Common myeloid progenitor, CD34-positive (primary cell): Measurements from ENCODE around the gene PCK1.

Source experiments
- CTCF ChIA-PET: fragments of 350-600 bp; sonication (Branson Sonifier 250); formaldehyde crosslinking; loops from one replicate; lab custom pipeline; 2021; ENCODE audit warnings: antibody characterized with exemption; lab: Charles Lee
- POLR2A ChIA-PET: fragments of 350-600 bp; sonication (Branson Sonifier 250); formaldehyde crosslinking; loops from one replicate; lab custom pipeline; 2021; ENCODE audit warnings: antibody characterized with exemption; lab: Charles Lee
- DNase-seq, 3 donors: peaks; one replicate each; pipeline versions ENCODE4 v3.0.0 to v3.0.0-alpha.2; 2013
- H3K27ac ChIP-seq, 2 experiments: 1 replicate in 1 of 2; 2 replicates in 1 of 2; pipeline ENCODE4 v1.7.0; 2013; ENCODE audit warnings: inconsistent platforms in 2 of 2, low read length in 2 of 2, mild to moderate bottlenecking in 2 of 2, low read depth in 1 of 2, moderate library complexity in 1 of 2; ENCODE audit not compliant: severe bottlenecking in 2 of 2, insufficient read depth in 1 of 2, poor library complexity in 1 of 2
- H3K27me3 ChIP-seq, 5 experiments: replicated peaks in 2 of 5; 1 replicate in 3 of 5; 2 replicates in 2 of 5; pipeline versions ENCODE4 v1.6.1 to v1.7.0; 2013; ENCODE audit warnings: low read length in 4 of 5, mild to moderate bottlenecking in 2 of 5, moderate library complexity in 2 of 5, inconsistent platforms in 1 of 5; ENCODE audit not compliant: insufficient read depth in 5 of 5, control insufficient read depth in 4 of 5
- H3K36me3 ChIP-seq, 4 experiments: 1 replicate in 2 of 4; 2 replicates in 2 of 4; pipeline versions ENCODE4 v1.6.1 to v1.7.0; 2013; ENCODE audit warnings: low read length in 3 of 4, control low read depth in 1 of 4, mild to moderate bottlenecking in 1 of 4; ENCODE audit not compliant: control insufficient read depth in 4 of 4, insufficient read depth in 4 of 4
- H3K4me1 ChIP-seq, 4 experiments: 1 replicate in 3 of 4; 2 replicates in 1 of 4; pipeline versions ENCODE4 v1.6.1 to v1.7.1; 2013; ENCODE audit warnings: low read length in 3 of 4, mild to moderate bottlenecking in 3 of 4, control low read depth in 1 of 4, inconsistent platforms in 1 of 4, moderate library complexity in 1 of 4; ENCODE audit not compliant: control insufficient read depth in 4 of 4, insufficient read depth in 4 of 4; ENCODE audit errors: control extremely low read depth in 1 of 4
- H3K4me3 ChIP-seq, 7 experiments: 1 replicate in 4 of 7; 2 replicates in 3 of 7; pipeline versions ENCODE4 v1.5.1 to v1.7.0; 2013; ENCODE audit warnings: mild to moderate bottlenecking in 7 of 7, low read length in 6 of 7, moderate library complexity in 6 of 7, inconsistent platforms in 2 of 7, low read depth in 2 of 7, control low read depth in 1 of 7; ENCODE audit not compliant: insufficient read depth in 4 of 7, control insufficient read depth in 1 of 7; ENCODE audit errors: extremely low read depth in 1 of 7
- H3K9me3 ChIP-seq, 5 experiments: 1 replicate in 4 of 5; 2 replicates in 1 of 5; pipeline versions ENCODE4 v1.6.1 to v1.7.1; 2013; ENCODE audit warnings: low read length in 4 of 5, mild to moderate bottlenecking in 2 of 5, inconsistent platforms in 1 of 5, low read depth in 1 of 5, moderate library complexity in 1 of 5; ENCODE audit not compliant: control insufficient read depth in 4 of 5, insufficient read depth in 2 of 5; ENCODE audit errors: control extremely low read depth in 1 of 5
- WGBS: methylation state at CpG from one replicate; pipeline ENCODE4 v1.1.5; 2013; ENCODE audit not compliant: insufficient coverage; 5-methylcytosine and 5-hydroxymethylcytosine counted together

The PCK1 gene

GRCh38 chr20:57577679-57578475 is 17.0 kb downstream of the PCK1 start:
- H3K36me3 ChIP-seq: no peaks in the 10 kb centered on the region
- DNase-seq: no peak
- no peaks in the 10 kb centered on the region for H3K4me1 ChIP-seq
- ChIA-PET POLR2A (no interaction called here), CTCF (interaction anchor here (0.7 to 1.1 kb wide), 2 partner anchors 17 to 62 kb away, joined by 3 to 4 read pairs; no protein-coding TSS in a partner anchor)
- H3K4me3 ChIP-seq: no peak overlapping the region
- H3K27me3 ChIP-seq: peaks cover 2 to 98% (median 23%) of the 10 kb centered on the region in 5 experiments
- H3K27ac ChIP-seq: no peak overlapping the region
- peaks cover 0 to 6% (median 0%) of the 10 kb centered on the region in 5 experiments for H3K9me3 ChIP-seq
- 93% methylated on average over 8 of the region's 10 CpGs for WGBS

- H3K27me3 ChIP-seq: peaks cover 2 to 98% (median 23%) of the 10 kb centered on the region in 5 experiments
- 90% methylated on average over 10 of the region's 10 CpGs for WGBS
- CTCF ChIA-PET: no interaction called here
Observed at GRCh38 chr20:57578476-57579165, 17.7 kb downstream of the PCK1 start.

GRCh38 chr20:57579331-57579897 is 18.5 kb downstream of the PCK1 start:
- no peak for DNase-seq
- Histone ChIP-seq H3K27me3 (peaks cover 2 to 98% (median 23%) of the 10 kb centered on the region in 5 experiments), H3K36me3 (no peaks in the 10 kb centered on the region), H3K4me1 (no peaks in the 10 kb centered on the region), H3K9me3 (peaks cover 0 to 8% (median 2%) of the 10 kb centered on the region in 5 experiments), H3K27ac (no peak overlapping the region), H3K4me3 (no peak overlapping the region)
- ChIA-PET POLR2A (no interaction called here), CTCF (no interaction called here)
- 80% methylated on average over 9 of the region's 11 CpGs for WGBS

More at GRCh38 chr20:57578476-57579165, 17.7 kb downstream of the PCK1 start:
- Histone ChIP-seq H3K4me3 (no peak overlapping the region), H3K4me1 (no peaks in the 10 kb centered on the region), H3K36me3 (no peaks in the 10 kb centered on the region), H3K9me3 (peaks cover 0 to 6% (median 0%) of the 10 kb centered on the region in 5 experiments), H3K27ac (no peak overlapping the region)
- no peak for DNase-seq
- POLR2A ChIA-PET: no interaction called here

GRCh38 chr20:57579898-57580447 is 19.1 kb downstream of the PCK1 start:
- CTCF ChIA-PET: no interaction called here

GRCh38 chr20:57580478-57581201 is 19.7 kb downstream of the PCK1 start:
- no peak overlapping the region for H3K4me3 ChIP-seq
- CTCF ChIA-PET: interaction anchor here (1.2 kb wide), 1 partner anchor 16 kb away, joined by 3 read pairs; no protein-coding TSS in a partner anchor
- H3K27me3 ChIP-seq: peaks cover 0 to 98% (median 23%) of the 10 kb centered on the region in 5 experiments
- DNase-seq: no peak
- peaks cover 0 to 7% (median 2%) of the 10 kb centered on the region in 5 experiments for H3K9me3 ChIP-seq
- no peak overlapping the region for H3K27ac ChIP-seq
- POLR2A ChIA-PET: no interaction called here
- no peaks in the 10 kb centered on the region for H3K4me1 ChIP-seq
- 86% methylated on average over 13 of the region's 13 CpGs for WGBS
- H3K36me3 ChIP-seq: no peaks in the 10 kb centered on the region

More at GRCh38 chr20:57579898-57580447, 19.1 kb downstream of the PCK1 start:
- Histone ChIP-seq H3K27ac (no peak overlapping the region), H3K9me3 (peaks cover 0 to 8% (median 2%) of the 10 kb centered on the region in 5 experiments), H3K4me1 (no peaks in the 10 kb centered on the region), H3K36me3 (no peaks in the 10 kb centered on the region), H3K27me3 (peaks cover under 1 to 98% (median 23%) of the 10 kb centered on the region in 5 experiments), H3K4me3 (no peak overlapping the region)
- no peak for DNase-seq
- 41% methylated on average over 21 of the region's 21 CpGs for WGBS
- POLR2A ChIA-PET: no interaction called here

- Histone ChIP-seq H3K27ac (no peak overlapping the region), H3K9me3 (peaks cover 0 to 5% (median 2%) of the 10 kb centered on the region in 5 experiments), H3K27me3 (peaks cover 0 to 98% (median 23%) of the 10 kb centered on the region in 5 experiments), H3K4me3 (no peak overlapping the region), H3K36me3 (no peaks in the 10 kb centered on the region), H3K4me1 (no peaks in the 10 kb centered on the region)
- 73% methylated on average over 14 of the region's 14 CpGs for WGBS
- ChIA-PET POLR2A (no interaction called here), CTCF (interaction anchor here (0.5 to 1.2 kb wide), 2 partner anchors 15 to 772 kb away, joined by 3 read pairs; no protein-coding TSS in a partner anchor)
- no peak for DNase-seq
Observed at GRCh38 chr20:57581202-57582028, 20.5 kb downstream of the PCK1 start.
